ENCODE measurements around the gene SLC26A2. TPM values are rescaled to one million over a fixed set of nuclear protein-coding genes. Genes with fewer than 3 reads are reported as not detected.

Gene SLC26A2
- total and polyA plus RNA-seq, 2 experiments from 2014 or later, result 45.7 to 160 TPM

DNA sequence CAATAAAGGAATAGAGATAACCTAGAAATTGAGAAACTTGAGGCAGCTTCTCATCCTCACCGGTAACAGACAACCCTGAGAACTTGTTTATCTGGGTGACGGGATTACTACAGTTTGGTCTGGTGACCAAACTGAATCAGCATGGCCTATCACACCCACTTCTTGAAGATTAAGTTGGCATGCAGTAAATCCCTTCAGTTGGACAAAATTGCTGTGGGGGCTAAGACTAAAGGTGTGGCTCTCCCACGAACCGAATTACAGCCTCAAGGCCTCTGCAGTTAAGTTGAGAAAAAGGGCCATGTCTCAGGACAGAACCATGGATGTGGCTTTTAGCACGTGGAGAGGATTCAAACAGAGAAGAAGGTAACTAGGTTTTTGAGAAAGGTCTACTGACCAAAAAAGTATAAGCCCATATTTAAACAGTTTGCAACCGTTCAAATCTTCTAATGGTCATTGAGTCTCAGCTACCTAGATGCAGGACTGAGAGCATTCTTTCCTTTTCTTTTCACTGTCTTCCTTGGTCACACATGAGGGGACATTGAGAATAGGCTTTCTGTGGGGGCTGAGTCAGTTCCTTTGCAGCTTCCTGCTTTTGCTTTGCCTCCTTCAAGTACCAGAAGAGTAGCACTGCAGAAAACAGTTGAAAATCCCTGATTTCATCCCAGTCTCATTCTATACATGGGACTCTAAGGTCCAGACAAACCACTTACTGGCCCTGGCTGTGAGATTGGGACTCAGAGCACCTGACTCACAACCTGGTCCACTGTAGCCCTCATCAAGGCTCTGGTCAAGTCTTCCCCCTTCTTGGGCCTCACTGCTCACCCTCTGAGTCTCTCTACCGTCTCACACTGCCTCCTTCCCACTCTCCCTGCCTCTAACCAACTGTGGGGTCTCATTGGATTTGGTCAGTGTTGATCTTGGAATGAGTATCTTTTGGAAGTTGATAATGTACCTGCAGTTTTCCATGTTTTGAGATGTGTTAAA is 46.8 kb upstream of the SLC26A2 start:
- 53% methylated on average over 7 of the region's 7 CpGs for WGBS (ENCODE audit: low lambda C conversion rate, missing lambda C conversion rate)
- DNase-seq (ENCODE audit: low spot score), result no peak
- no peak overlapping the region for H3K4me2 ChIP-seq
- no peak overlapping the region for H2AFZ ChIP-seq
- no peak overlapping the region for H3K4me3 ChIP-seq
- H3K79me2 ChIP-seq, result no peaks in the 10 kb centered on the region
- peaks cover 25% of the 10 kb centered on the region for H3K4me1 ChIP-seq (ENCODE audit: insufficient read depth)
- H3K27me3 ChIP-seq, result no peaks in the 10 kb centered on the region
- no peaks in the 10 kb centered on the region for H4K20me1 ChIP-seq (ENCODE audit: insufficient read depth, poor library complexity, severe bottlenecking)
- no peaks in the 10 kb centered on the region for H3K9me2 ChIP-seq (replicated peaks; ENCODE audit: insufficient read depth)
- no peaks in the 10 kb centered on the region for H3K36me3 ChIP-seq (replicated peaks; ENCODE audit: insufficient read depth, low read depth)
- TF ChIP-seq EZH2phosphoT487 (IDR thresholded peaks at IDR 0.05; ENCODE audit: low read depth, severe bottlenecking, unreplicated experiment) (no peak), EZH2 (IDR thresholded peaks at IDR 0.05; ENCODE audit: borderline replicate concordance) (no peak)
- TF ChIP-seq, protein P1, sequence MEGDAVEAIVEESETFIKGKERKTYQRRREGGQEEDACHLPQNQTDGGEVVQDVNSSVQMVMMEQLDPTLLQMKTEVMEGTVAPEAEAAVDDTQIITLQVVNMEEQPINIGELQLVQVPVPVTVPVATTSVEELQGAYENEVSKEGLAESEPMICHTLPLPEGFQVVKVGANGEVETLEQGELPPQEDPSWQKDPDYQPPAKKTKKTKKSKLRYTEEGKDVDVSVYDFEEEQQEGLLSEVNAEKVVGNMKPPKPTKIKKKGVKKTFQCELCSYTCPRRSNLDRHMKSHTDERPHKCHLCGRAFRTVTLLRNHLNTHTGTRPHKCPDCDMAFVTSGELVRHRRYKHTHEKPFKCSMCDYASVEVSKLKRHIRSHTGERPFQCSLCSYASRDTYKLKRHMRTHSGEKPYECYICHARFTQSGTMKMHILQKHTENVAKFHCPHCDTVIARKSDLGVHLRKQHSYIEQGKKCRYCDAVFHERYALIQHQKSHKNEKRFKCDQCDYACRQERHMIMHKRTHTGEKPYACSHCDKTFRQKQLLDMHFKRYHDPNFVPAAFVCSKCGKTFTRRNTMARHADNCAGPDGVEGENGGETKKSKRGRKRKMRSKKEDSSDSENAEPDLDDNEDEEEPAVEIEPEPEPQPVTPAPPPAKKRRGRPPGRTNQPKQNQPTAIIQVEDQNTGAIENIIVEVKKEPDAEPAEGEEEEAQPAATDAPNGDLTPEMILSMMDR (IDR thresholded peaks at IDR 0.05; ENCODE audit: poor library complexity), result no peak
- H3K9me3 ChIP-seq (ENCODE audit: low read depth), result no peaks in the 10 kb centered on the region
- H3K27ac ChIP-seq, result peak overlapping the region; percentile 86

DNA sequence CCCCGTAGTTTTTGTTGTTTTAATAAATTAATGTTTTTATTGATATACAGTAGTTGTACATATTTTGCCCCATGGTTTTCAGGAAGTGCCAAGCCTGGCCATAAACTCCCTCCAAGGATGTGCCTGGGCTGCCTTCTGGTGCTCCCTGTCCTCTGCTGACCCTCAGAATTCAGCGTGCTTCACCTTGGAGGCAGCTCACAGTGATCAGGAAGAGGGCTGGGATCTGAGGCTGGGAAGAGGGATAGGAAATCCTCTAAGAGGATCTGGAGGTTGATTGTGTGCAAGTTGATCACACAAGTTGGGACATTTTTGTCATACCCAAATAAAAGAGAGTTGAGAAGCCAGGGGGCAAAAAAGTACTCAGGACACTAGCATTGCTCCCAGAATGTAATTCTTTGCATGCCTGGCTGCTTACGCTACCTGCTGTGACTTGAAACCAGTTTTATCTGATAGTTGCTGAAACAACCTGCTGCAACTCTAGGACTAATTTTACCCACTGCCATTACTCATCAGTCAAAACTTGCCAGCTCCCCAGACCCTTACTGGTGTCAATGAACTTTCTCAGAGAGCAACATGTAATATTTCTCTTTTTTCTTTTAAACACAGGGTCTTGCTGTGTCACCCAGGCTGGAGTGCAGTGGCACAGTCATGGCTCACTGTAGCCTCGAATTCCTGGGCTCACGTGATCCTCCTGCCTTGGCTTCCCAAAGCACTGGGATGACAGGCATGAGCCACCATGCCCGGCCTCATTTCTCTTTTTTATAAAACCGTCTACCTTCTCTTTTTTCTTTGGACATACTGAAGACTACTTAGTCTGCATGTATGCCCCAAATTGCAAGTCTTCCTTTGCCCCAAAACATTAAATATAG is 44.9 kb upstream of the SLC26A2 start:
- TF ChIP-seq, protein P1 (IDR thresholded peaks at IDR 0.05; ENCODE audit: poor library complexity), result no peak
- no peak for TF ChIP-seq EZH2 (IDR thresholded peaks at IDR 0.05; ENCODE audit: borderline replicate concordance)
- TF ChIP-seq EZH2phosphoT487 (IDR thresholded peaks at IDR 0.05; ENCODE audit: low read depth, severe bottlenecking, unreplicated experiment), result no peak
- 83% methylated on average over 7 of the region's 7 CpGs for WGBS (ENCODE audit: low lambda C conversion rate, missing lambda C conversion rate)
- no peaks in the 10 kb centered on the region for H3K9me3 ChIP-seq (ENCODE audit: low read depth)
- H3K36me3 ChIP-seq (replicated peaks; ENCODE audit: insufficient read depth, low read depth), result no peaks in the 10 kb centered on the region
- no peak for DNase-seq (ENCODE audit: low spot score)
- no peak overlapping the region for H2AFZ ChIP-seq
- H3K4me2 ChIP-seq, result no peak overlapping the region
- no peaks in the 10 kb centered on the region for H3K9me2 ChIP-seq (replicated peaks; ENCODE audit: insufficient read depth)
- H3K27me3 ChIP-seq, result no peaks in the 10 kb centered on the region
- no peak overlapping the region for H3K4me3 ChIP-seq
- no peaks in the 10 kb centered on the region for H4K20me1 ChIP-seq (ENCODE audit: insufficient read depth, poor library complexity, severe bottlenecking)
- peaks cover 25% of the 10 kb centered on the region for H3K4me1 ChIP-seq (ENCODE audit: insufficient read depth)
- no peaks in the 10 kb centered on the region for H3K79me2 ChIP-seq
- peak overlapping the region; percentile 86 for H3K27ac ChIP-seq

DNA sequence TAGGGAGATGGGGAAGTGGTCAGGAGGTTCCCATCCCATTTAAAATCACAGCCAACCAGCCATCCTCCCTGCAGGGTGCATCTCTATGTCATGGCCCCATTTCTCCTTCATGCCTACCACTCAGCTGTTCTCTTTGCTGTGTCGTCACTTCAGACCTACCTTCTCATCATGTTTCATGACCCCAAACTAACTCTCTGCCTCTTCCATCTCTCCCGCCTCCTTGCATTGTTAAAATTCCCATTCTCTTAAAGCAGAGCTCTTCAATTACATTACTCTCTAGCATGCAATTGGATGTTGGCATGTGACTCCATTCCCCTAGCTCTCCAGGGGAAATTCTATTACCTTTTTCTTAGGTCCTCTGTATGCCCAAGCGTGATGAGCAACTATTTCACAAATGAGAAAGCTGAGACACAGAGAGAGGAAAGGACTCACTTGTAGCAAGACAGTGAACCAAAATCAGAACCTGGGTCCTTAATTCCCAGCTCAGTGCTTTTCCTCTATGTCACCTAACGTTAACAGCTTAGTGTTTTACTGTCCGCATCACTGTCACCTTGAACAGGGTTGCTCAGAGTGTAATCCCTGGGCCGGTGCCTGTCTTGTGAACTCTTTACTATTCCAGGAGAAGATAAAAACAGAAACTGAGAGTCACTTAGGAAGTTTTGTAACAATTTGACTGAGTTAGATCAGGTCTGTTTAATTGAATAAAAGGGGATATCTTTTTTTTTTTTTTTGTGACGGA is 44.1 kb upstream of the SLC26A2 start:
- TF ChIP-seq, protein P1 (IDR thresholded peaks at IDR 0.05; ENCODE audit: poor library complexity), result no peak
- TF ChIP-seq EZH2phosphoT487 (IDR thresholded peaks at IDR 0.05; ENCODE audit: low read depth, severe bottlenecking, unreplicated experiment), result no peak
- no peak for TF ChIP-seq EZH2 (IDR thresholded peaks at IDR 0.05; ENCODE audit: borderline replicate concordance)
- Histone ChIP-seq H3K27ac (peak overlapping the region; percentile 57), H3K9me2 (replicated peaks; ENCODE audit: insufficient read depth) (no peaks in the 10 kb centered on the region), H2AFZ (no peak overlapping the region), H3K4me1 (ENCODE audit: insufficient read depth) (peaks cover 25% of the 10 kb centered on the region), H3K27me3 (no peaks in the 10 kb centered on the region), H3K36me3 (replicated peaks; ENCODE audit: insufficient read depth, low read depth) (no peaks in the 10 kb centered on the region), H3K9me3 (ENCODE audit: low read depth) (no peaks in the 10 kb centered on the region), H3K4me3 (no peak overlapping the region), H3K79me2 (no peaks in the 10 kb centered on the region), H4K20me1 (ENCODE audit: insufficient read depth, poor library complexity, severe bottlenecking) (no peaks in the 10 kb centered on the region), H3K4me2 (no peak overlapping the region)
- no peak for DNase-seq (ENCODE audit: low spot score)
- 76% methylated on average over 7 of the region's 7 CpGs for WGBS (ENCODE audit: low lambda C conversion rate, missing lambda C conversion rate)
